SK-N-MC (cell line): ENCODE results near the gene TEX44.
A peak's percentile ranks its signal among the peaks of the same experiment; 100 is the strongest.

Experiments used
- DNase-seq: peaks from one replicate; pipeline ENCODE4 v3.0.0-alpha.2; 2011; ENCODE audit warnings: low read depth, low spot score
- H3K27ac ChIP-seq: fragments of 200-600 bp; sonication (generic); 2 replicates; pipeline ENCODE4 v1.5.1; 2016; ENCODE audit warnings: mixed run types
- H3K36me3 ChIP-seq: fragments of 200-600 bp; sonication (generic); 2 replicates; pipeline ENCODE4 v1.6.1; 2017; ENCODE audit warnings: antibody characterized with exemption, low read length, mixed read lengths; ENCODE audit not compliant: insufficient read depth
- H3K4me3 ChIP-seq: fragments of 200-600 bp; sonication (generic); 2 replicates; pipeline ENCODE4 v1.5.1; 2016
- H3K9ac ChIP-seq: fragments of 200-600 bp; sonication (generic); 2 replicates; pipeline ENCODE4 v1.8.0; 2017; ENCODE audit warnings: mixed run types, mixed read lengths; ENCODE audit not compliant: insufficient read length
- H3K9me3 ChIP-seq: fragments of 200-600 bp; sonication (generic); 2 replicates; pipeline ENCODE4 v1.6.1; 2017; ENCODE audit warnings: low read depth, mild to moderate bottlenecking, antibody characterized with exemption, low read length, moderate library complexity, mixed read lengths
- EZH2 ChIP-seq: fragments of 200-600 bp; sonication (generic); IDR thresholded peaks from one replicate; pipeline ENCODE4 v1.6.1; 2017; ENCODE audit warnings: antibody characterized with exemption
- FOXP2 ChIP-seq: optimal IDR thresholded peaks from 2 replicates; pipeline ENCODE3; 2011; ENCODE audit warnings: mild to moderate bottlenecking, moderate library complexity; ENCODE audit not compliant: insufficient read depth; ENCODE audit errors: extremely low read length, control extremely low read depth
- POLR2AphosphoS5 ChIP-seq: IDR thresholded peaks from 2 replicates; pipeline ENCODE4 v1.6.1; 2012; ENCODE audit warnings: mild to moderate bottlenecking, low read depth, low read length, borderline replicate concordance

TEX44 gene

DNA sequence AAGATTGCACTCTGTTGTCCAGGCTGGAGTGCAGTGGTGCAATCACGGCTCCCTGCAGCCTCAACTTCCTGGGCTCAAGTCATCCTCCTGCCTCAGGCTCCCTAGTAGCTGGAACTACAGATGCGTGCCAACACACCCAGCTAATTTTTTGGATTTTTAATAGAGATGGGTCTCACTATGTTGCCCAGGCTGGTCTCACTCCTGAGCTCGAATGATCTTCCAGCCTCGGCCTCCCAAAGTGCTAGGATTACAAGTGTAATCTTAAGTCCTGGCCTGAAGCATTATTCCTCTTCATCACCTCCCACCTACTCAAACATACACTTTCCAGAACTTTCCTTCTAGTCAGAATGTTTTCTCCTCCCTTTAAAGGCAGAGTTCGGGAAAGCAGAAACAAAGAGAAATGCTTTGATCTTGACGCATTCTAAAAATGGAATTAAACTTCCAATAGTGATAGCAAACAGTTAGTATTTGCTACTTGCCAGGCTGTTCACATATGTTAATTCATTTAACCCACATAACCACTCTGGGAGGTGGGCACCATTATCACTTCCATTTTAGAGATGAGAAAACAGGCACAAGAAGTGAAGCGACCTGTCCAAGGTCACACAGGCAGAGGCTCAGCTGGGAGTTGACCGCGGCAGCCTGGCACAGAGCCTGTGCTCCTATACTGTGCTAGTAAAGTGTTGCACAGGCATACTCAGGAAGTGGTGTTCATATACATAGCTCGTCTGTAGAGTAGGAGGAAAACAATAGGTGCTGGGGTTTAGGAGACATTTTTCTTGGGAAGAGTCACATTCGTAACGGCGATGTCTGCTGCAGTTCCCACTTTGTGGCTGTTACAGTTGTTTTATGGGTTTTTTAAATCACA is 24.6 kb downstream of the TEX44 start:
- no peak overlapping the region for H3K27ac ChIP-seq
- DNase-seq, result no peak
- no peak for TF ChIP-seq EZH2
- no peak for TF ChIP-seq POLR2AphosphoS5
- no peak for TF ChIP-seq FOXP2

DNA sequence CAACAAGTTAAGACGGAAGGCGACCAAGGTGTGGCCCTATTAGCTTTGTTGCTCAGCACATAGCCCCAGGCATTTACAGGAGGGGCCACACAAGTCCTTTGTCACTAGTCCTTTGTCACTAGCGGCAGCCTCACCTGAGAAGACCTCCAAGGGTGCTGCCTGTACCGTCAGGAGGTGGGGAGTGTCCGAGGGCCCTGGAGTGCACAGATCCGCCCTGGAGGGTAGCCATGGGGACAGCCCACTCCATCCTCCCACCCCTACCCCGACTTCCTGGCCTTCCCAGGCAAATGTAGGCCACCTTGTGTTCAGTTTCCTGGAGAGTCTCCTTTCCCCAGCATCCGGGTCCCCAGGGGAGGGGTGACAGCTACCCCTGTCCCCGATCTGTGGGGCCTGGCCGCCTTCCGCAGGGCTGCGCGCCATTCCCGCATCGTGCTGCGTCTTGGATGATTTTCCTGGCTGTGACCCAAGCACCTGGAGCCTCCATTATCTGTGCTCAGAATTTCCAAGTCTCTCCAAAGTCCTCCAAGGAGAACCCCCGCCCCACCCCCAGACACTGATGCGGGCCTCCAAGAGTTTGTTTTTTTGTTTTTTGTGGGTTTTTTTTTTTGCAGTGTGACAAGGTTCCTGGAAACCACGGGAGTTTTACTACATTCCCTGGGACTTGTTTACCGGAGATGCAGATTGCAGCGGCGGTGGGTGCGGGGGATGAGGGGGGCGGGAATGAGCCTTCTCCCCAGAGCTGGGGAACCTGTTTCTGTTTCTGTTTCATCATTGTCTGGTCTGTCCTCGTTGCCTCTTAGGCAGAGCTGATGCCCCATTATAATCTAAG is 28.6 kb downstream of the TEX44 start:
- Histone ChIP-seq H3K9me3 (no peaks in the 10 kb centered on the region), H3K4me3 (no peak overlapping the region), H3K36me3 (no peaks in the 10 kb centered on the region), H3K27ac (no peak overlapping the region), H3K9ac (no peak overlapping the region)
- no peak for DNase-seq
- TF ChIP-seq EZH2 (no peak), FOXP2 (no peak), POLR2AphosphoS5 (no peak)

More for the DNA sequence above, 24.6 kb downstream of the TEX44 start:
- Histone ChIP-seq H3K4me3 (no peak overlapping the region), H3K9me3 (no peaks in the 10 kb centered on the region), H3K9ac (peak overlapping the region; percentile 41), H3K36me3 (no peaks in the 10 kb centered on the region)

DNA sequence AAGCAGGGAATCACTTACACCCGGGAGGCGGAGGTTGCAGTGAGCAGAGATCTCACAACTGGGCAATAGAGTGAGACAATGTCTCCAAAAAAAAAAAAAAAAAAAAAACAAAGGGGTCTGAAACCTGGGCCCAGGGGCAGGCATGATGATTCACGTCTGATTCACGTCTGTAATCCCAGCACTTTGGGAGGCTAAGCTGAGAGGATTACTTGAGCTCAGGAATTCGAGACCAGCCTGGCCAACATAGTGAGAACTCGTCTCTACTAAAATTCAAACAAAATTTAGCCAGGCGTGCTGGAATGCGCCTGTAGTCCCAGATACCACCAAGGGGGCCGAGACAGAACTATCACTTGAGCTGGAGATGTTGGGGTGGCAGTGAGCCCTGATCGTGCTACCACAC is 30.3 kb downstream of the TEX44 start:
- Histone ChIP-seq H3K36me3 (no peaks in the 10 kb centered on the region), H3K27ac (no peak overlapping the region), H3K9me3 (no peaks in the 10 kb centered on the region), H3K9ac (no peak overlapping the region), H3K4me3 (no peak overlapping the region)
- DNase-seq, result no peak
- TF ChIP-seq EZH2, result no peak
- TF ChIP-seq FOXP2, result no peak
- TF ChIP-seq POLR2AphosphoS5, result no peak

DNA sequence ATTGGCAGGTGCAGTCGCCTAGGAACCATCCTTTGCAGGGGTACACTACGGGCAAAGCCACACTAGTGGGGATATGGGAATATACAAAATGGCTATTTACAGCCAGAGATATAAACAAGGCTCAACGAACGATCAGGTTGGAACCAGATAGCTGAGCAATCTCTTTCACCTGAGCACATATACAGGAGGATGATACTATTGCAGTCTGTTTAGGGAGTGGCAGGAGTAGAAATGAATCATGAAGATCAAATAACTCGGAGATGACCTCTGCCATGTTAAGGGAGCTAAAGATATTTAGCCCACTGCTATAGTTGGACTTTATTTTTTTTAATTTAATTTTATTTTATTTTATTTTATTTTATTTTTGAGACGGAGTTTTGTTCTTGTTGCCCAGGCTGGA is 33.8 kb downstream of the TEX44 start:
- Histone ChIP-seq H3K4me3 (no peak overlapping the region), H3K27ac (no peak overlapping the region), H3K36me3 (no peaks in the 10 kb centered on the region), H3K9me3 (no peaks in the 10 kb centered on the region), H3K9ac (no peak overlapping the region)
- TF ChIP-seq EZH2 (no peak), FOXP2 (no peak), POLR2AphosphoS5 (no peak)
- DNase-seq, result no peak

DNA sequence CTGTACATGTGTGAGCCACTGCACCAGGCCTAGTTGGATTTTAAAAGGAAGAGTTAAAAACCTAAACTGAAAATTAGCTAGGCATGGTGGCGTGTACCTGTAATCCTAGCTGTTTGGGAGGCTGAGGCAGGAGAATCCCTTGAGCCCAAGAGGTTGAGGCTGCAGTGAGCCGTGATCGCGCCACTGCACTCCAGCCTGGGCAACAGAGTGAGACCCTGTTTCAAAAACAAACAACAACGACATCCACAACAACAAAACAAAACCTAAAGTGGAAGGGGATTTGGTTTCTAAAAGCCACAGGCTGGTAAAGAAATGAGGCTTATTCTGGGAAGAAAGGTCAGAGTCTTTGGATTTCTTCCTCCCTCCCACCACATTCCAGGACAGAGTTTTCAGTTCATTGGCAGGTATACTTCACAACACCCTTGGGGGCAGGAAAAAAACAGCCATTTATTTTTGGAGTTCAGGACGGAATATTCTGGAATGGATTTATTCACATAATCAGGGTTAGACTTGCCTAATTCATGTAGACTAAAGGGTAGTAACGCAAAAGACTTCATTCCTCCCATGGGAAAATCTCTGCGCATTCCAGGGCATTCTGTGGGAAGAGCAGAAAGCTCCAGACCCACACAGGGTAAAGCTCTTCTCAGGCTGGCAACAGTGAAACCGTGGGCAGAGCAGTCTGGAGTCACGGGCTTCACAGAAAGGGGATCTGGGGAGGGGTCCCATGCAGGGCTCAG is 34.9 kb downstream of the TEX44 start:
- H3K9me3 ChIP-seq, result no peaks in the 10 kb centered on the region
- no peak for TF ChIP-seq POLR2AphosphoS5
- no peak for TF ChIP-seq EZH2
- TF ChIP-seq FOXP2, result no peak
- H3K27ac ChIP-seq, result no peak overlapping the region
- no peak for DNase-seq
- no peak overlapping the region for H3K4me3 ChIP-seq
- H3K36me3 ChIP-seq, result no peaks in the 10 kb centered on the region
- H3K9ac ChIP-seq, result peak overlapping the region; percentile 26

DNA sequence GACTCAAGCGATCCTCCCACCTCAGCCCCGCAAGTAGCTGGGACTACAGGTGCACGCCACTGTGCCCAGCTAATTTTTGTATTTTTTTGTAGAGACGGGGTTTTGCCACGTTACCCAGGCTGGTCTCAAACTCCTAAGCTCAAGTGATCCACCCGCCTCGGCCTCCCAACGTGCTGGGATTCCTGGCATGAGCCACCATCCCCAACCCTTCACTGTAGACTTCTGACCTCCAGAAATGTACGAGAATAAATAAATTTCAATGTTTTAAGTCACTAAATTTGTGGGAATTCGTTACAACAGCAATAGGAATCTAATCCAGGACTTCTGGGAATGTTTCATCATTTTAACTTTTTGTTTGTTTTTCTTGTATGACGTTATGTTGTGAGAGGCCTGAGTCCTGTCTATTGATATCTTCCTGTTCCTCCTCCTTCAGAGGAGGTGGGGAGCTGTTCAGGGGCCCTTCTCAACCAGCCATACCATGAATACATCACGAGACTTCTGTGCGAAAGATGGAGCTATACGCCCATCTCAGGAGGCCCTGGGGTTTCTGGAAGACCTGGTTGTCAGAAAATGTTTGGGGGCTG is 40.0 kb downstream of the TEX44 start:
- Histone ChIP-seq H3K36me3 (no peaks in the 10 kb centered on the region), H3K9ac (no peak overlapping the region), H3K9me3 (no peaks in the 10 kb centered on the region), H3K27ac (no peak overlapping the region), H3K4me3 (no peak overlapping the region)
- TF ChIP-seq EZH2 (no peak), FOXP2 (no peak), POLR2AphosphoS5 (no peak)
- DNase-seq, result no peak

DNA sequence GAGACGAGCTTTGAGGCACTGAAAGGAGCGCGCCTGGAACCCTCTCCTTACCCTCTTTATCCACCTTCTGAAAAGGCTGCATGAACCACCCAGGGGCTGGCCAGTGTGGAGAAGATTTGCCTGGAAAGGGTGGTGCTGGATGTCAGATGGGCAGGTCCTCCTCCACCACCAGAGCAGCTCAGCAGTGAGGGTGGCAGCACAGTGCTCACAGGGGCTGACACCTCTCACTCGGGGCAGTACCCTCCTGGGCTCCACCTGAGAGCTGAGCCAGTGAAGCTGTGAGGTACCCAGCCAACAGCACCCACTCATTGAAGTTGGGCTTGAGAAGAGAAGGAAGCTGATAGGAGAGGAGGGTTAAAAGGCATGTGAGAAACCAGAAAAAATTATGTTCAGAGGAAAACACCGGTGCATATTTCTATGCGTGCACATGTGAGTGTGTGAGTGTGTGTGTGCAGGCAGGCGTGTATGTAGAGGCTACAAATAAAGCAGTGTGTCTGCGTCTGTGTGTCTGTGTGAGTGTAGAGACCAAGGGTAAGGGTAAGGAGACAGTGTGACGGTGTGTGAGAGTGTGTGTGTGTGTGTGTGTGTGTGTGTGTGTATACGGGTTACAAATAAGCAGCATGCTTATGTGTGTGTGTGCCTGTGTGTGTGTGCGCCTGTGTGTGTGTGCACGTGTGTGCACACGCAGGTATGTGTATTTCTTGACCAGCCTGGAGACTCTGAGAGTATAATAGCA is 40.7 kb downstream of the TEX44 start:
- TF ChIP-seq EZH2, result no peak
- TF ChIP-seq FOXP2, result no peak
- no peak for TF ChIP-seq POLR2AphosphoS5
- Histone ChIP-seq H3K4me3 (no peak overlapping the region), H3K9ac (no peak overlapping the region), H3K9me3 (no peaks in the 10 kb centered on the region), H3K27ac (no peak overlapping the region), H3K36me3 (no peaks in the 10 kb centered on the region)
- no peak for DNase-seq
